Measurements from ENCODE around the gene RFNG. TPM values are rescaled to one million over a fixed set of nuclear protein-coding genes. Genes with fewer than 3 reads are reported as not detected.

RFNG gene
- total and polyA plus RNA-seq, 7 donors = 27.1 to 40.7 (median 31.2) TPM

DNA sequence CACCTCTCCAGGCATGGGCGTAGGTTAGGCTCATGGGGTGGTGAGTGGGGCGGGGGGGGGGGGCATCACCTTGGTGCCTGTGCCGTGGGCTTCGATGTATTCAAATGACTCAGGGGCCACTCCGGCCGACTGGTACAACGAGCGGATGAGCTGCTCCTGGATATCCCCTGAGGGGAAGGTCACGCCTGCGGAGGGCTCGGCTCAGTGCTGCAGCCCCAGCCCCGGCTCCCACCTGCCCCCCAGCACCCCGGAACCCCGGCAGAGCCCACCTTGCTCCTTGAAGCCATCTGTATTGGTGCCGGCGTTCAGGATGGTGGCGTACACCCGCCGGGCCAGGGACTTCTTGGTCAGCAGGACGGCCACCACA lies 41.0 kb upstream of the RFNG start:
- peaks cover 6% of the 10 kb centered on the region for H3K4me1 ChIP-seq
- peaks cover 4 to 89% of the 10 kb centered on the region in 2 donors for H3K36me3 ChIP-seq (ENCODE audit: insufficient read depth in 1 of 2, low read depth in 1 of 2)
- intact Hi-C loops (cut with DNase I) = no loop called here
- no peak overlapping the region for H3K4me3 ChIP-seq
- no peaks in the 10 kb centered on the region for H3K27me3 ChIP-seq (ENCODE audit: insufficient read depth in 3 of 3, low read length in 2 of 3)
- DNase-seq (peak in 1 of 2 donors; percentile 17), ATAC-seq (no peak)
- WGBS, 3 donors = 93 to 97% (median 94%) methylated on average over 17 to 20 of the region's 20 CpGs
- TF ChIP-seq, protein P1, sequence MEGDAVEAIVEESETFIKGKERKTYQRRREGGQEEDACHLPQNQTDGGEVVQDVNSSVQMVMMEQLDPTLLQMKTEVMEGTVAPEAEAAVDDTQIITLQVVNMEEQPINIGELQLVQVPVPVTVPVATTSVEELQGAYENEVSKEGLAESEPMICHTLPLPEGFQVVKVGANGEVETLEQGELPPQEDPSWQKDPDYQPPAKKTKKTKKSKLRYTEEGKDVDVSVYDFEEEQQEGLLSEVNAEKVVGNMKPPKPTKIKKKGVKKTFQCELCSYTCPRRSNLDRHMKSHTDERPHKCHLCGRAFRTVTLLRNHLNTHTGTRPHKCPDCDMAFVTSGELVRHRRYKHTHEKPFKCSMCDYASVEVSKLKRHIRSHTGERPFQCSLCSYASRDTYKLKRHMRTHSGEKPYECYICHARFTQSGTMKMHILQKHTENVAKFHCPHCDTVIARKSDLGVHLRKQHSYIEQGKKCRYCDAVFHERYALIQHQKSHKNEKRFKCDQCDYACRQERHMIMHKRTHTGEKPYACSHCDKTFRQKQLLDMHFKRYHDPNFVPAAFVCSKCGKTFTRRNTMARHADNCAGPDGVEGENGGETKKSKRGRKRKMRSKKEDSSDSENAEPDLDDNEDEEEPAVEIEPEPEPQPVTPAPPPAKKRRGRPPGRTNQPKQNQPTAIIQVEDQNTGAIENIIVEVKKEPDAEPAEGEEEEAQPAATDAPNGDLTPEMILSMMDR (IDR thresholded peaks at IDR 0.05) = no peak
- no peak overlapping the region for H3K27ac ChIP-seq
- no peaks in the 10 kb centered on the region for H3K9me3 ChIP-seq

DNA sequence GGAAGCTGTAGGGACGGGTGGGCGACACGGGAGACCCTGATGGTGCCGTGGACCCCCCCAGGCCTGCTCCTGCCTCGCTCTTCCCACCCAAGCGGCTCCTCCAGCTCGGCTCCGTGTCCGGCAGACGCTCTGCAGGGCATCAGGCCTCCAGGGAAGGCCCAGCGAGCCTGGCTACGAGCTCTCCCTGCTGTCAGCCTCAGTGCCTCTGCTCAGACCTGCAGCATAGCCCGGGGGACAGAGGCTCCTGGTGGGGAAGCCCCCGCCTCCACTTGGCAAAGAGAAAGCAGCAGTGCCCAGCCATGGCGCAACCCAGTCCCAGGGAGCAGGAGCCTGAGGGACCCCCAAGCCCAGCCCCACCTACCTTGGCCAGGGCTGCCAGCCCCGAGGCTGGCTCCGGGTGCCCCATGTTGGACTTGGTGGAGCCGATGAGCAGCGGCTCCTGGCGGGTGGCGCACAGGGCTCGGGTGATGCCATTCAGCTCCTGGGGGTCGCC lies 40.5 kb upstream of the RFNG start:
- whole genome bisulfite sequencing, 3 donors = 92 to 95% (median 95%) methylated on average over 21 to 23 of the region's 23 CpGs
- TF ChIP-seq, protein P1 (IDR thresholded peaks at IDR 0.05) = no peak
- no peak for ATAC-seq

DNA sequence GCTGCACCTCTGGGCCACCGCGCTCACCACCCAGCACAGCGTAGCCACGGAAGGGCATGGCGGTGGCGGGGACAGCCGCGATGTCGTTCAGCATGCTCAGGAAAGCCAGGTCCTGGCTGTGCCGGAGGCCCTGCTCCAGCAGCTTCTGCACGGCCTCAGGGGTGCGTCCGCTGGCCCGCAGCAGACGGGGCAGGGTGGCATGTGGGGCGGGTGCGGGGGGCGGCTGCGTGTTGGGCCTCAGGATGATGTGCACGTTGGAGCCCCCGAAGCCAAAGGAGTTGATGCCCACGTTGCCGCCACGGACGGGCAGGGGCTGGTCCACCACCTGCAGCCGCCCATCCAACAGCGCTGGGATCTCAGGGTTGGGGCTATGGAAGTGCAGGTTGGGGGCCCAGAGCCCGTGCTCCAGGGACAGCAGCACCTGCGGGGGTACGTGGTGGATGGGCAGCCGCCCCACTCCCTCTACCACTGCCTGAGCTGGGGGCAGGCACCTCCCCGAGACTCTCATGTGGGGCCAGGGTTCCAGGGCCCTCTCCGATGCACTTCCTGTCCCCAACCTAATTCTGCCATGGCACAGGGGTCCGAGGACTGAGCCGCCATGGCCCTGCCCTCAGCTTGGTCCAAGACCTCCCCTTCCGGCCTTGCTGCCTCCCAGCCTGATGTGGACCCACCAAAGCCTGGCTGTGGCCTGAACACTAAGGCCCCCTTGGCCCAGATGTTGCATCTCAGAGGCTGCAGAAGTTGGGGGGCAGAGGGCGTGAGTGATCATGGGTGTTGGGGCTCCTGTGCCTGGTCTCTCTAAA lies 39.9 kb upstream of the RFNG start:
- WGBS, 3 donors = 93 to 95% (median 94%) methylated on average over 31 to 37 of the region's 37 CpGs
- no peak overlapping the region for H3K4me3 ChIP-seq
- no peak overlapping the region for H3K27ac ChIP-seq
- TF ChIP-seq, protein P1 (IDR thresholded peaks at IDR 0.05) = no peak
- DNase-seq (peak; percentile 11 to 51), ATAC-seq (no peak)
- intact Hi-C loops (cut with DNase I) = no loop called here
- peaks cover 2% of the 10 kb centered on the region for H3K4me1 ChIP-seq
- H3K36me3 ChIP-seq (ENCODE audit: insufficient read depth in 1 of 2, low read depth in 1 of 2) = peaks cover 4 to 99% of the 10 kb centered on the region in 2 donors
- H3K27me3 ChIP-seq (ENCODE audit: insufficient read depth in 3 of 3, low read length in 2 of 3) = no peaks in the 10 kb centered on the region
- no peaks in the 10 kb centered on the region for H3K9me3 ChIP-seq

More for the DNA sequence above, 40.5 kb upstream of the RFNG start:
- H3K27me3 ChIP-seq (ENCODE audit: insufficient read depth in 3 of 3, low read length in 2 of 3) = no peaks in the 10 kb centered on the region
- intact Hi-C loops (cut with DNase I) = no loop called here
- peak in 1 of 2 donors; percentile 41 for DNase-seq
- H3K9me3 ChIP-seq = no peaks in the 10 kb centered on the region
- H3K27ac ChIP-seq = no peak overlapping the region
- H3K4me1 ChIP-seq = peaks cover 6% of the 10 kb centered on the region
- H3K4me3 ChIP-seq = no peak overlapping the region
- peaks cover 4 to 94% of the 10 kb centered on the region in 2 donors for H3K36me3 ChIP-seq (ENCODE audit: insufficient read depth in 1 of 2, low read depth in 1 of 2)

DNA sequence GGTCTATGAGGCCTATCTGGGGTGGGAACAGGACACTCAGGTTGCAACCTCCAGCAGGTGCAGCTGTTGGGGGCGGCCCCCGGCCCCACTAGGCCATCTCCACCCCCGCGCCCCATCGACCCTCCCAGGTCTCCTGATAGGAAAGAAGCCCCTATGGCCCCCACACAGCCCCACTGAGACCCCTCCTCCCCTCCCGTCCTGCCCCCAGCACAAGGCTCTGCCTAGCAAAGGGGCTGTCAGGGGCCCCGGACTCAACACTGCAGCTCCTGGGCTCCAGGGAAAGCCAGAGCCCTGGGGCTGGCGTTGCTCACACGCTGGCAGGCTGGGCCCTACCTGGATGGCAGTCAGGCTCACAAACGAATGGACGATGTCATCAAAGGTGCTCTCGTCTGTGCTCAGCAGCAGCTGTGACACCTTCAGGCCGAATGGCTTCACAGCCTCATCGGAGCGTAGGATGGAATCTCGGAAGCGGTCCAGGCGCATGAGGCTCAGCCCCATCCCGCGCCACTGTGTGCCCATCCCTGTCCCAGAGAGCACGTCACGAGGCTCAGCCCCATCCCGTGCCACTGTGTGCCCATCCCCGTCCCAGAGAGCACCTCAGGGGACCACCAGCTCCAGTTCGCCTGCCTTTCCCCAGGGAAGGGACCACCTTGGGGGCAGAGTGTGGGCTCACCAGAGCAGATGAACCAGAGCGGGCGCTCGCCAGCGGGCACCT lies 39.1 kb upstream of the RFNG start:
- Histone ChIP-seq H3K27me3 (ENCODE audit: insufficient read depth in 3 of 3, low read length in 2 of 3) (no peaks in the 10 kb centered on the region), H3K27ac (no peak overlapping the region), H3K4me1 (no peaks in the 10 kb centered on the region), H3K4me3 (no peak overlapping the region), H3K36me3 (ENCODE audit: insufficient read depth in 1 of 2, low read depth in 1 of 2) (peaks cover 9 to 99% of the 10 kb centered on the region in 2 donors), H3K9me3 (no peaks in the 10 kb centered on the region)
- WGBS, 3 donors = 91 to 96% (median 95%) methylated on average over 28 to 29 of the region's 29 CpGs
- no peak for ATAC-seq
- intact Hi-C loops (cut with DNase I) = no loop called here
- peak in 1 of 2 donors; percentile 46 for DNase-seq
- TF ChIP-seq, protein P1 (IDR thresholded peaks at IDR 0.05) = no peak
